Heart right ventricle (tissue), 16 donors: ENCODE results near the gene EVI5L. TPM values are rescaled to one million over a fixed set of nuclear protein-coding genes. Genes with fewer than 3 reads are reported as not detected.

Experiments
- ATAC-seq, 8 donors: fragments of 200-7000 bp; cut with Tn5 transposase; one replicate each; pipeline ENCODE4 v1.9.1; 2020; ENCODE audit warnings: mild to moderate bottlenecking in 8 of 8, moderate library complexity in 8 of 8, moderate number of reproducible peaks in 1 of 8
- DNase-seq, 2 donors: peaks; one replicate each; pipeline ENCODE4 v3.0.0-alpha.2; 2020
- H3K27ac ChIP-seq, 10 donors: fragments of 200-600 bp; sonication (generic) in 2 of 10; one replicate each; pipeline versions ENCODE4 v1.5.0 to v1.8.0; 2020 to 2022; ENCODE audit warnings: mild to moderate bottlenecking in 3 of 10
- H3K27me3 ChIP-seq, 7 donors: fragments of 200-600 bp; one replicate each; pipeline ENCODE4 v1.8.0; 2021 to 2022; ENCODE audit warnings: mild to moderate bottlenecking in 2 of 7
- H3K36me3 ChIP-seq, 9 donors: fragments of 200-600 bp; sonication (generic) in 1 of 9; one replicate each; pipeline versions ENCODE4 v1.5.0 to v1.8.0; 2020 to 2022; ENCODE audit warnings: mild to moderate bottlenecking in 2 of 9
- H3K4me1 ChIP-seq, 9 donors: fragments of 200-600 bp; sonication (generic) in 1 of 9; one replicate each; pipeline versions ENCODE4 v1.5.0 to v1.8.0; 2020 to 2022; ENCODE audit warnings: mild to moderate bottlenecking in 4 of 9
- H3K4me3 ChIP-seq, 10 donors: fragments of 200-600 bp; sonication (generic) in 2 of 10; one replicate each; pipeline versions ENCODE4 v1.5.0 to v1.8.0; 2020 to 2022; ENCODE audit warnings: mild to moderate bottlenecking in 7 of 10, moderate library complexity in 2 of 10
- H3K9me3 ChIP-seq, 11 donors: fragments of 200-600 bp in 10 of 11; sonication (generic) in 2 of 11; one replicate each; pipeline versions ENCODE4 v1.5.0 to v1.8.0; 2013 to 2022; ENCODE audit warnings: mild to moderate bottlenecking in 2 of 11, control low read depth in 1 of 11, moderate library complexity in 1 of 11
- WGBS, 2 donors: extraction: QIAGEN DNeasy Blood & Tissue Kit; methylation state at CpG; one replicate each; pipeline ENCODE4 v1.1.7; 2013; ENCODE audit warnings: inconsistent platforms in 1 of 2; 5-methylcytosine and 5-hydroxymethylcytosine counted together
- intact Hi-C, 10 donors: fragments of 100-400 bp; cut with DNase I; formaldehyde crosslinking; loops; one replicate each; pipeline versions ENCODE4 v1.11.1 to v1.14.2; 2022
- polyA plus RNA-seq, 2 donors: library from polyadenylated mRNA; stranded (reverse); fragments of 200-250 nt; gene quantifications; one replicate each; pipeline ENCODE4 v1.2.3, GENCODE V29; 2013
- total RNA-seq, 10 donors: library from RNA; stranded (reverse); fragmentation: NEBNext Ultra II Directional in 3 of 10; extraction: Animal tissue kit (Norgen Biotek cat#: 25700) in 3 of 10; gene quantifications; one replicate each; pipeline versions ENCODE4 v1.2.1 to v1.2.4, GENCODE V29; 2021 to 2023
- TF ChIP-seq, protein P1 (sequence below), 9 donors: fragments of 200-600 bp; sonication (generic) in 2 of 9; IDR thresholded peaks; one replicate each; pipeline versions ENCODE4 v1.5.0 to v1.8.0; 2021 to 2022; ENCODE audit warnings: antibody characterized with exemption in 9 of 9, mild to moderate bottlenecking in 5 of 9, moderate library complexity in 1 of 9
- donor health status: Arrhythmogenic right ventricular cardiomyopathy.
- donor health status: ischemic (EF 13 %, LVEDD 7.1; RV severe dilation, severe dysfunction).
- donor health status: healthy with polysubstance abuse.
- donor health status: DM: no; HTN: yes; CAD: no.
- donor health status: DM: no; HTN: no; CAD: no.
- donor health status: ischemic (EF 25% LVEDD 6.9; RV normal size, moderate dysfunction).
- donor health status: ischemic (EF 25% LVEDD 5.7; RV mildly dilated, moderate dysfunction).
- donor health status: healthy.
- donor health status: DM: yes; HTN: yes; CAD: no.
- donor health status: Ischemic cardiomyopathy.
- donor health status: ischemic (EF 35%, LVEDD 5.7; RV mildly dilated, moderate dysfunction).
- donor health status: nonischemic (EF 11% LVEDD 7.7; RV severe dilation, severe dysfunction).
- donor health status: DM: yes; HTN: yes; CAD: no.
- donor health status: PGD.
- donor health status: ischemic (EF 29% LVEDD 5.4; RV normal size, mild dysfunction).
- donor health status: nonischemic (EF 23%, LVEDD 6.1; RV moderate dilation, normal function).

EVI5L gene
- total and polyA plus RNA-seq, 12 donors, result 12.9 to 26.3 (median 20.3) TPM

DNA sequence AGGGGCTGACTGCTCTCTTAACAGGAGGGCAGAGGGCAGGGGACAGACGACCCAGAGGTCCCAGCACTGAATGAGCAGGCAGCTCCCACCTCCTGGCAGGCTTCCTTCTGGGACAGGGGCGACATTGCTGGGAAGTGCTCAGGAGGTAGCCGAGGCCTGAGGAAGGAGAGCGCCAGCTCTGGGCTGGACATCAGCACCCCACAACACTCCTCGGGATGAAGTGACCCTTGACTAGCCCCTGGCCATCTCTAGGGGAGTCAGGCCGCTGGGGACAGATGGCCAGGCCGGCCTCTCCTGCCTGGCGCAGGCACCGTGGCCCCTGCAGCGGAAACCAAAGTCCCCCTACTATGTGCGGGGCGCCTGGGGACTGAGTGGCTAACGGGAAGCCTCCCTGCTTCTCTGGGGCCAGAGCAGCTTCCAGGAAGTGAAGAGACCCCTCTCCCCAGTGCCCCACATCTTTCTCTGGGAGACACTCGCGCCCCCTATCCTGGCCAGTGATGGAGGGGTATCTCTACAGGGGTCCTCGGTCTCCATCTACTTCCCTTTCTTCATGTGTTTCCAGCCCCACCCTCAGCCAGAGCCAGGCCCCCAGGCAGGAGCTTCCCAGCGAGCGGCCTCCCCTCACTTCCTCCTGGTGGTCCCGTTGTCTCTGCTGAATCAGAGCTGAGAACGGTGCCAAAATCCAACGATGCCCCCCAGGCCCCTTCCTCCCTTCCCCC, 34.1 kb downstream of the EVI5L start:
- H3K4me3 ChIP-seq, result no peak overlapping the region
- DNase-seq, result no peak
- H3K4me1 ChIP-seq, result peaks cover 4 to 34% (median 27%) of the 10 kb centered on the region in 9 donors
- H3K27ac ChIP-seq, result no peak overlapping the region
- H3K36me3 ChIP-seq, result peaks cover 0 to 17% (median 0%) of the 10 kb centered on the region in 9 donors
- ATAC-seq, result no peak
- intact Hi-C loops, result no loop called here
- H3K27me3 ChIP-seq, result peaks cover 4 to 81% (median 53%) of the 10 kb centered on the region in 7 donors
- WGBS, 2 donors, result 76 to 80% methylated on average over 21 of the region's 21 CpGs
- TF ChIP-seq, protein P1, sequence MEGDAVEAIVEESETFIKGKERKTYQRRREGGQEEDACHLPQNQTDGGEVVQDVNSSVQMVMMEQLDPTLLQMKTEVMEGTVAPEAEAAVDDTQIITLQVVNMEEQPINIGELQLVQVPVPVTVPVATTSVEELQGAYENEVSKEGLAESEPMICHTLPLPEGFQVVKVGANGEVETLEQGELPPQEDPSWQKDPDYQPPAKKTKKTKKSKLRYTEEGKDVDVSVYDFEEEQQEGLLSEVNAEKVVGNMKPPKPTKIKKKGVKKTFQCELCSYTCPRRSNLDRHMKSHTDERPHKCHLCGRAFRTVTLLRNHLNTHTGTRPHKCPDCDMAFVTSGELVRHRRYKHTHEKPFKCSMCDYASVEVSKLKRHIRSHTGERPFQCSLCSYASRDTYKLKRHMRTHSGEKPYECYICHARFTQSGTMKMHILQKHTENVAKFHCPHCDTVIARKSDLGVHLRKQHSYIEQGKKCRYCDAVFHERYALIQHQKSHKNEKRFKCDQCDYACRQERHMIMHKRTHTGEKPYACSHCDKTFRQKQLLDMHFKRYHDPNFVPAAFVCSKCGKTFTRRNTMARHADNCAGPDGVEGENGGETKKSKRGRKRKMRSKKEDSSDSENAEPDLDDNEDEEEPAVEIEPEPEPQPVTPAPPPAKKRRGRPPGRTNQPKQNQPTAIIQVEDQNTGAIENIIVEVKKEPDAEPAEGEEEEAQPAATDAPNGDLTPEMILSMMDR (IDR thresholded peaks at IDR 0.05), result no peak
- H3K9me3 ChIP-seq, result no peaks in the 10 kb centered on the region

DNA sequence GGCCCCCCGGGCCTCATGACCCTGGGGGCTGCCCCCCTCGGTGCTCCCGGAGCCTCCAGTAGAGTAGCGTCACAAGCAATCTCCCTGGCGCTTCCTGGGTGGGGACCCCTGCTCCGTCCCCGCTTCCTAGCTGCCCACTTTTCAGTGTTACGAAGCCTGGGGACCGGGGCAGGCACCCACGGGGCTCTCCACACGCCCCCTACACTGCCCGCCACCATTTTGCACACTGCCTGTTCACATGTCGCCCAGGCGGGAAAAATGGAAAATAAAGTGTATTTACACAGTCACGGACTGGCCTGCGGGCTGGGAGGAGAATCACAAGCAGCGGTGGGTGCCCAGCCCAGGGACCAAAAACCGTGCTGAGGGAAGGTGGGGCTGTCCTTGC, 34.7 kb downstream of the EVI5L start:
- H3K36me3 ChIP-seq, result peaks cover 0 to 12% (median 0%) of the 10 kb centered on the region in 9 donors
- no peak overlapping the region for H3K27ac ChIP-seq
- no peaks in the 10 kb centered on the region for H3K9me3 ChIP-seq
- intact Hi-C loops, result no loop called here
- WGBS, 2 donors, result 59 to 70% methylated on average over 18 of the region's 18 CpGs
- ATAC-seq (no peak), DNase-seq (no peak)
- TF ChIP-seq, protein P1 (IDR thresholded peaks at IDR 0.05), result no peak
- H3K4me3 ChIP-seq, result no peak overlapping the region
- peaks cover 4 to 81% (median 53%) of the 10 kb centered on the region in 7 donors for H3K27me3 ChIP-seq
- H3K4me1 ChIP-seq, result peaks cover 8 to 40% (median 31%) of the 10 kb centered on the region in 9 donors

DNA sequence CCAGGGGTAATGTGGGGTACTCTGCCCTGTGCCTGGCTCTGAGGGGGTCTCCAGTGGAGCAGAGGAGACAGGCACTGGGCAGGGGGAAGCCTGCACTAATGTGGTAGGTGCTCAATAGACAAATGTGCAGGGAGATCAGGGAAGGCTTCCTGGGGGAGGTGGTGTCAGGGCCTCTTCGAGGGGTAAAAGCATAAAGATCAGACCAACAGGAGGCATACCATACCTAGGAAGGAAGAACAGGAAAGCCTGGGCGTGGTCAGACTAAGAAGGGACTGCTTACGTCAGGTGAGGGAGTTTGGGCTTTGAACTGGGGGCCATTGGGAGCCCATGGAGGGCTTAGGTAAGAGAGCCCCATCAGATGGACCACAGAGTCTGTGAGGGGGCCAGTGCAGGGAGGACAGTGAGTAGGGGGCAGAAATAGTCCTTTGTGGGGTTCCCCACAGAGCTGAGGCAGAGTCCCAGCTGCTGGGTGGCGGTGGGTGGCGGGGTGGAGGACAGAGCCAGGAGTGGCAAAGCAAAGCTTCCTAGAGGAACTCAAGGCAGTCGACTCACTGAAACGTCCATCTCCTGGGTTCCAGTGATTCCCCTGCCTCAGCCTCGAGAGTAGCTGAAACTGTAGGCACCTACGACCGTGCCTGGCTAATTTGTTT, 35.4 kb downstream of the EVI5L start:
- TF ChIP-seq, protein P1 (IDR thresholded peaks at IDR 0.05), result no peak
- DNase-seq, result no peak
- no peak overlapping the region for H3K4me3 ChIP-seq
- H3K36me3 ChIP-seq, result peaks cover 0 to 10% (median 0%) of the 10 kb centered on the region in 9 donors
- H3K27me3 ChIP-seq, result peaks cover 4 to 81% (median 53%) of the 10 kb centered on the region in 7 donors
- no peak overlapping the region for H3K27ac ChIP-seq
- ATAC-seq, result no peak
- WGBS, 2 donors, result 49 to 51% methylated on average over 10 of the region's 10 CpGs
- peaks cover 8 to 40% (median 34%) of the 10 kb centered on the region in 9 donors for H3K4me1 ChIP-seq
- intact Hi-C loops, result no loop called here
- no peaks in the 10 kb centered on the region for H3K9me3 ChIP-seq

DNA sequence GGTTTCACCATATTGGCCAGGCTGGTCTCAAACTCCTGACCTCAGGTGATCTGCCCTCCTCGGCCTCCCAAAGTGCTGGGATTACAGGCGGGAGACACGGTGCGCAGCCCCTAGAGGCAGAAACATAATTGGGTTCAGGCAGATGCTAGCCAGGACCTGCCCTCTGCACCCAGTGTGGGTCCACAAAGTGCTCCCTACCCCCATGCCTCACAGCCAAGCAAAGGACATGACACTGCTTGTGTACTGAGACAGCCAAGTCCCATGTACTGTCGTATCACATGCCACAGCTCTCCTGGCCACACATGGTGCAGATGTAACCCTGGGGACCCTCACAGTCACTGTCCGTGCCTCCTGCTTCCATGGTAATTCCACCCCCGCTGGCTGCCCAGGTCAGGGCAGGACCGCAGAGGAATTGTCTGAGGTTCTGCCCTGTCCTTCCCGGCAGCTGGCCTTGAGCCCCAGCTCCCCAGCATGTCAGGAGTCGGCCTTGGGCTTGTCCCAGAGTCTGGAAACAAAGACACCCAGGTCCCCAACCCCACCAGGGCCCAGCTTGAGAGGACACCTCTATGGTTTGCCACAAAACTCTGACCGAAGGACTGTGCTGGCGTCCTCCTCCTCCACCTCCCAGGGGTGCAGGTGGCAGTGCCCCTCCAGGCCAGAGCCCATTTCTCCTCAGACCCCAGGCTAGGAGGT, 36.5 kb downstream of the EVI5L start:
- no peak overlapping the region for H3K27ac ChIP-seq
- ATAC-seq (no peak), DNase-seq (no peak)
- H3K27me3 ChIP-seq, result peaks cover 4 to 73% (median 48%) of the 10 kb centered on the region in 7 donors
- H3K36me3 ChIP-seq, result peaks cover 0 to 10% (median 0%) of the 10 kb centered on the region in 9 donors
- intact Hi-C loops, result no loop called here
- peaks cover 8 to 39% (median 29%) of the 10 kb centered on the region in 9 donors for H3K4me1 ChIP-seq
- 64 to 67% methylated on average over 12 of the region's 12 CpGs for WGBS, 2 donors
- no peak overlapping the region for H3K4me3 ChIP-seq
- TF ChIP-seq, protein P1 (IDR thresholded peaks at IDR 0.05), result no peak
- H3K9me3 ChIP-seq, result no peaks in the 10 kb centered on the region
